ENCODE data around the gene XRCC6.

DNA sequence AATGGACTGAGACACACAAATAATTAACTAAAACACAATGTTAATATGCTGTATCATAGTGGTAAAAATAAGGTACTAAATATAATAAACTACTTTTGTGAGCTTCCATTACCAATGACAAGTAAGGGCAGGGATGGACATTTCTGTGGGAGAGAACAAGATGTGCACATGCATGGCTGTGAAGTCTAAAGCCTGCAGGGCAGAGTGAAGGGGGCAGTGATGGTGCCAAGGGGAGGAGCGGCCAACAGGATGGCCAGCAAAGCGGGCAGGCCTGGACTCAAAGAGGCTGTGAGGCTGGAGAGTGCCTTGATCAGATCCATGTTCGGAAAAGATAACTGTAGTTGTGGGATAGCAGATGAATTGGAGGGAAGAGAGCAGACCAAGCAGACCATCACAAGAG lies 12.7 kb upstream of the XRCC6 start:
- TF ChIP-seq SIN3A (IDR thresholded peaks at IDR 0.05; ENCODE audit: borderline replicate concordance, insufficient read depth, low read length) (no peak), POLR2AphosphoS5 (IDR thresholded peaks at IDR 0.05; ENCODE audit: low read depth, low read length) (no peak), REST (IDR thresholded peaks at IDR 0.05; ENCODE audit: insufficient read depth in 1 of 2, low read depth in 2 of 2, low read length in 2 of 2) (no peak)

Measured in PFSK-1 (cell line).